Endodermal cell (in vitro differentiated cells): Measurements from ENCODE around the gene CYTH2. TPM values are rescaled to one million over a fixed set of nuclear protein-coding genes. Genes with fewer than 3 reads are reported as not detected.

Experiments
- DNase-seq: peaks from one replicate; pipeline ENCODE4 v3.0.0-alpha.2; 2017
- H3K27ac ChIP-seq: 2 replicates; pipeline ENCODE4 v1.5.1; 2013; ENCODE audit warnings: mild to moderate bottlenecking, low read depth, low read length, moderate library complexity
- H3K27me3 ChIP-seq: 2 replicates; pipeline ENCODE4 v1.6.1; 2013; ENCODE audit warnings: mild to moderate bottlenecking, low read length, moderate library complexity; ENCODE audit not compliant: insufficient read depth, control insufficient read depth, poor library complexity, severe bottlenecking
- H3K36me3 ChIP-seq: 2 replicates; pipeline ENCODE4 v1.7.0; 2013; ENCODE audit warnings: mild to moderate bottlenecking, low read length, moderate library complexity; ENCODE audit not compliant: control insufficient read depth, insufficient read depth
- H3K4me1 ChIP-seq: one replicate; pipeline ENCODE4 v1.7.0; 2013; ENCODE audit warnings: low read length; ENCODE audit not compliant: control insufficient read depth, insufficient read depth
- H3K4me3 ChIP-seq: 2 replicates; pipeline ENCODE4 v1.5.1; 2013; ENCODE audit warnings: mild to moderate bottlenecking, low read length, moderate library complexity
- H3K9ac ChIP-seq: 2 replicates; pipeline ENCODE4 v1.6.1; 2013; ENCODE audit warnings: mild to moderate bottlenecking, low read length, moderate library complexity; ENCODE audit not compliant: poor library complexity, severe bottlenecking; ENCODE audit errors: extremely low read depth
- H3K9me3 ChIP-seq: 2 replicates; pipeline ENCODE4 v1.6.1; 2013; ENCODE audit warnings: mild to moderate bottlenecking, low read length, moderate library complexity; ENCODE audit not compliant: control insufficient read depth
- H3K27ac Mint-ChIP-seq: 2 replicates; pipeline ENCODE4 v1.8.0; 2020; ENCODE audit warnings: mixed read lengths
- H3K27me3 Mint-ChIP-seq: 2 replicates; pipeline ENCODE4 v1.8.0; 2021; ENCODE audit warnings: mild to moderate bottlenecking, mixed read lengths; ENCODE audit not compliant: insufficient read depth
- H3K36me3 Mint-ChIP-seq: 2 replicates; pipeline ENCODE4 v1.8.0; 2020; ENCODE audit warnings: low read depth, mixed read lengths
- H3K4me1 Mint-ChIP-seq: 2 replicates; pipeline ENCODE4 v1.8.0; 2020; ENCODE audit warnings: mixed read lengths
- H3K4me3 Mint-ChIP-seq: 2 replicates; pipeline ENCODE4 v1.8.0; 2020; ENCODE audit warnings: mild to moderate bottlenecking, moderate library complexity, mixed read lengths
- H3K9me3 Mint-ChIP-seq: 2 replicates; pipeline ENCODE4 v1.8.0; 2020; ENCODE audit warnings: mild to moderate bottlenecking, mixed read lengths
- CTCF ChIP-seq: fragments of 200-600 bp; sonication (generic); conservative IDR thresholded peaks from 2 replicates; pipeline ENCODE4 v1.5.0; 2021; ENCODE audit warnings: antibody characterized with exemption, mild to moderate bottlenecking
- WGBS, 2 experiments: methylation state at CpG; one replicate each; pipeline versions ENCODE4 v1.1.5 to v1.1.7; 2013; ENCODE audit warnings: missing lambda C conversion rate in 2 of 2, mixed read lengths in 1 of 2; ENCODE audit not compliant: insufficient coverage in 1 of 2, insufficient read length in 1 of 2; 5-methylcytosine and 5-hydroxymethylcytosine counted together
- total RNA-seq, 2 donors: library from RNA; stranded (reverse); fragmentation: NEBNext Ultra II Directional in 1 of 2; extraction: Animal tissue kit (Norgen Biotek cat#: 25700) in 1 of 2; gene quantifications; 2 replicates in 1 of 2; 3 replicates in 1 of 2; pipeline ENCODE4 v1.2.1, GENCODE V29; 2021

Gene CYTH2
- total RNA-seq, 2 donors from 2014 or later, result 106 to 133 TPM

- Mint-ChIP-seq H3K9me3 (no peaks in the 10 kb centered on the region), H3K4me3 (no peak overlapping the region), H3K36me3 (peaks cover 51% of the 10 kb centered on the region), H3K27ac (no peak overlapping the region), H3K4me1 (peaks cover 14% of the 10 kb centered on the region), H3K27me3 (peaks cover 16% of the 10 kb centered on the region)
- no peaks in the 10 kb centered on the region for H3K4me1 ChIP-seq
- no peak overlapping the region for H3K27ac ChIP-seq
- H3K36me3 ChIP-seq, result peaks cover 43% of the 10 kb centered on the region
- H3K4me3 ChIP-seq, result no peak overlapping the region
- no peak for DNase-seq
- H3K27me3 ChIP-seq, result peaks cover 12% of the 10 kb centered on the region
- no peak overlapping the region for H3K9ac ChIP-seq
- 95% methylated on average over 4 of the region's 4 CpGs for WGBS, 2 experiments
- no peaks in the 10 kb centered on the region for H3K9me3 ChIP-seq
- TF ChIP-seq CTCF, result no peak
Measured at GRCh38 chr19:48448563-48448962, 20.6 kb upstream of the CYTH2 start.

GRCh38 chr19:48450441-48450840 is 18.7 kb upstream of the CYTH2 start:
- H3K9me3 Mint-ChIP-seq, result no peaks in the 10 kb centered on the region
- H3K27me3 ChIP-seq, result no peaks in the 10 kb centered on the region
- no peak for TF ChIP-seq CTCF
- no peak overlapping the region for H3K27ac ChIP-seq
- H3K4me1 ChIP-seq, result no peaks in the 10 kb centered on the region
- H3K9ac ChIP-seq, result no peak overlapping the region
- H3K27ac Mint-ChIP-seq, result no peak overlapping the region
- H3K9me3 ChIP-seq, result no peaks in the 10 kb centered on the region
- peaks cover 52% of the 10 kb centered on the region for H3K36me3 Mint-ChIP-seq
- H3K27me3 Mint-ChIP-seq, result peaks cover under 1% of the 10 kb centered on the region
- no peak overlapping the region for H3K4me3 ChIP-seq
- H3K36me3 ChIP-seq, result peaks cover 54% of the 10 kb centered on the region
- WGBS, 2 experiments, result 96 to 98% methylated on average over 16 to 23 of the region's 23 CpGs
- no peak overlapping the region for H3K4me3 Mint-ChIP-seq
- peaks cover 4% of the 10 kb centered on the region for H3K4me1 Mint-ChIP-seq
- DNase-seq, result no peak

- no peak overlapping the region for H3K4me3 Mint-ChIP-seq
- 96 to 100% methylated on average over 6 to 15 of the region's 15 CpGs for WGBS, 2 experiments
- H3K27me3 ChIP-seq, result no peaks in the 10 kb centered on the region
- H3K36me3 ChIP-seq, result peaks cover 58% of the 10 kb centered on the region
- H3K9me3 ChIP-seq, result no peaks in the 10 kb centered on the region
- no peak overlapping the region for H3K4me3 ChIP-seq
- H3K9ac ChIP-seq, result no peak overlapping the region
- no peak for DNase-seq
- peaks cover 52% of the 10 kb centered on the region for H3K36me3 Mint-ChIP-seq
- no peaks in the 10 kb centered on the region for H3K4me1 ChIP-seq
- H3K27ac ChIP-seq, result no peak overlapping the region
- peaks cover 4% of the 10 kb centered on the region for H3K4me1 Mint-ChIP-seq
- no peak for TF ChIP-seq CTCF
- no peaks in the 10 kb centered on the region for H3K9me3 Mint-ChIP-seq
- no peak overlapping the region for H3K27ac Mint-ChIP-seq
- no peaks in the 10 kb centered on the region for H3K27me3 Mint-ChIP-seq
Measured at GRCh38 chr19:48450863-48451262, 18.3 kb upstream of the CYTH2 start.
